ENCODE data around the gene DOCK11.

Gene DOCK11

DNA sequence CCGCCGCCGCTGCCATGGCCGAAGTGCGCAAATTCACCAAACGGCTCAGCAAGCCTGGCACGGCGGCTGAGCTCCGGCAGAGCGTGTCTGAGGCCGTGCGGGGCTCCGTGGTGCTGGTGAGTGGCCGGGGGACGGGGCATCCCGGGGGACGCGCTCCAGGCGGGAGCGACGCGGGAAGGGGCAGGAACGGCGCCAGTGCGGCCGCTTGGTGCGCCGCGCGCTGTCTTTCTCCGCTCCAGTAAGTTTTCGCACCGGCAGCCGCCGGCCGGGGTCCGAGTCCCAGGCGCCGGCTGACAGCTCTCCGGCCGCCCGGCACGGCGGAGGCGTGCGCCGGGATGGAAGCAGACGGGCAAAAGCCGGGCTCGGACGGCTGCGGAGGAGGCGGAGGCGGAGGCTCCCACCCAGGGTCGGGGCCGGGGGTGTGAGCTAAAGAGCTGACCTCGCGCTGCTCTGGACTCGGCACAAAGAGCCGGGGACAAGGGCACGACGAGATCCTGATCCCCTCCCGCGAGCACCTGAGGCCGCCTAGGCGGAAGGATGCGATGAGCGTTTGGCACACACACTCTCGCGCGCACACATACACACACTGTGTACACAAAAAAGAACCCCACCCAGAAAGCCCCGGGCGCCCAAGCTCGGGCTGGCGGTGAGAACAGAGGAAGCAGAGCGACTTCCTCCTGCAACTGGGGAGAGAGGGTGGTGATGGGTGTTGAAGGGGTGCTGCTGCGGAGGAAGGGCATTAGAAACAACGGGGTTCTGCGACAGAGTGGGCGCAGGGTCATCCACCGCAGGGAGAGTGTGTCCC lies 545 bp downstream of the DOCK11 start:
- DNase-seq (ENCODE audit: low read depth): peak; percentile 86
- TF ChIP-seq, protein P1, sequence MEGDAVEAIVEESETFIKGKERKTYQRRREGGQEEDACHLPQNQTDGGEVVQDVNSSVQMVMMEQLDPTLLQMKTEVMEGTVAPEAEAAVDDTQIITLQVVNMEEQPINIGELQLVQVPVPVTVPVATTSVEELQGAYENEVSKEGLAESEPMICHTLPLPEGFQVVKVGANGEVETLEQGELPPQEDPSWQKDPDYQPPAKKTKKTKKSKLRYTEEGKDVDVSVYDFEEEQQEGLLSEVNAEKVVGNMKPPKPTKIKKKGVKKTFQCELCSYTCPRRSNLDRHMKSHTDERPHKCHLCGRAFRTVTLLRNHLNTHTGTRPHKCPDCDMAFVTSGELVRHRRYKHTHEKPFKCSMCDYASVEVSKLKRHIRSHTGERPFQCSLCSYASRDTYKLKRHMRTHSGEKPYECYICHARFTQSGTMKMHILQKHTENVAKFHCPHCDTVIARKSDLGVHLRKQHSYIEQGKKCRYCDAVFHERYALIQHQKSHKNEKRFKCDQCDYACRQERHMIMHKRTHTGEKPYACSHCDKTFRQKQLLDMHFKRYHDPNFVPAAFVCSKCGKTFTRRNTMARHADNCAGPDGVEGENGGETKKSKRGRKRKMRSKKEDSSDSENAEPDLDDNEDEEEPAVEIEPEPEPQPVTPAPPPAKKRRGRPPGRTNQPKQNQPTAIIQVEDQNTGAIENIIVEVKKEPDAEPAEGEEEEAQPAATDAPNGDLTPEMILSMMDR (IDR thresholded peaks at IDR 0.05; ENCODE audit: insufficient read depth, low read depth, low read length, missing control alignments): no peak
- H3K4me3 ChIP-seq (ENCODE audit: low read depth, low read length): peak overlapping the region; percentile 82

GRCh38 chrX:118496763-118497079 lies 1.1 kb downstream of the DOCK11 start:
- peak overlapping the region; percentile 82 for H3K4me3 ChIP-seq (ENCODE audit: low read depth, low read length)
- no peak for DNase-seq (ENCODE audit: low read depth)
- TF ChIP-seq, protein P1 (IDR thresholded peaks at IDR 0.05; ENCODE audit: insufficient read depth, low read depth, low read length, missing control alignments): no peak

GRCh38 chrX:118497180-118497818 lies 1.7 kb downstream of the DOCK11 start:
- peak overlapping the region; percentile 82 for H3K4me3 ChIP-seq (ENCODE audit: low read depth, low read length)
- TF ChIP-seq, protein P1 (IDR thresholded peaks at IDR 0.05; ENCODE audit: insufficient read depth, low read depth, low read length, missing control alignments): no peak
- DNase-seq (ENCODE audit: low read depth): peak; percentile 27

- TF ChIP-seq, protein P1 (IDR thresholded peaks at IDR 0.05; ENCODE audit: insufficient read depth, low read depth, low read length, missing control alignments): no peak
- no peak for DNase-seq (ENCODE audit: low read depth)
- no peak overlapping the region for H3K4me3 ChIP-seq (ENCODE audit: low read depth, low read length)
Observed at GRCh38 chrX:118498351-118498750, 2.7 kb downstream of the DOCK11 start.

DNA sequence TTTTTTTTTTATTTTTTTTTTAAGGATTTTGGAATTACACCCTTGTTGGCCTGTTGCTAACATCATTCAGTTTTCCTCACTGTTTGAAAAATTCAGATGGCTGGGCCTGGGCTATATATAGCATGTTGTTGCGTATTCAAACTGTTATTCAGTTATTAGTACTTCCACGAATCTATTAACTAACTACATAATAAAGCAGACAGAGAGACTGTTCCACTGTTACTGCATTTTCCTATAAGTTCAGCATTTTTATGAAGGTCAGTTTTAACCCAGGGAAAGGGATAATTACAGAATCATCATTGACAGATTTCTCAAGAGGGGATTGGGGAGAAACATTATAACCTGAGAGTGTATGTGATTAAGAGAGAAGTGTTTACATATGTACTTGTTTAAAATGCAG lies 3.1 kb downstream of the DOCK11 start:
- DNase-seq (ENCODE audit: low read depth): no peak
- TF ChIP-seq, protein P1 (IDR thresholded peaks at IDR 0.05; ENCODE audit: insufficient read depth, low read depth, low read length, missing control alignments): no peak
- H3K4me3 ChIP-seq (ENCODE audit: low read depth, low read length): no peak overlapping the region

DNA sequence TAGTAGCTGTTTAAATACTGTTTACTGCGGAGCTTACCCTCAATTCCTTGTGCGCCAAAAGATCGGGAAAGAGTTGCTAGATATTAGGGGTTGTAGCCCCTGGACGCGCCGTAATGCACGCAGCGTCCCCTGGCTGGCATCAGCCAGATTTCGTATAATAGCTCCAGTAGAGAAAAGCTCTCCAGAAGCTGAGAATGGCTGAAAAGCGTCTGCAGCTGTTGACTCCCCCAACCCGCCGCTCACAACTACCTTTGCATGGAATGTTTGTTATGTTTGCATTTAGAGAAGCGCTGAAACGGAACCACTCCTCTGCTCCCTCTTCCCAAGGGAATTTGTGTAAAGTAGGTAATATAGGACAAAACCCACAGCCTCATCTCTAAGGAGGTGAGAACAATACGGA lies 3.7 kb downstream of the DOCK11 start:
- no peak for DNase-seq (ENCODE audit: low read depth)
- no peak overlapping the region for H3K4me3 ChIP-seq (ENCODE audit: low read depth, low read length)
- TF ChIP-seq, protein P1 (IDR thresholded peaks at IDR 0.05; ENCODE audit: insufficient read depth, low read depth, low read length, missing control alignments): no peak

Data from GM12865 (cell line).